GM23338 (cell line): ENCODE data around the gene SLBP. TPM values are rescaled to one million over a fixed set of nuclear protein-coding genes. Genes with fewer than 3 reads are reported as not detected.

Experiments used
- ATAC-seq: fragments of 200-7000 bp; cut with Tn5 transposase; 3 replicates; pipeline ENCODE4 v1.9.1; 2020
- DNase-seq: peaks from one replicate; pipeline ENCODE4 v3.0.0-alpha.2; 2015; ENCODE audit warnings: low spot score
- H2AFZ ChIP-seq: fragments of 200-600 bp; sonication (generic); 2 replicates; pipeline ENCODE4 v1.8.0; 2016; ENCODE audit warnings: antibody characterized with exemption, mild to moderate bottlenecking, moderate library complexity
- H3F3A ChIP-seq: fragments of 200-600 bp; sonication (generic); replicated peaks from 2 replicates; pipeline ENCODE4 v1.8.0; 2017; ENCODE audit warnings: antibody characterized with exemption, mixed run types, low read depth
- H3K27ac ChIP-seq: fragments of 200-600 bp; sonication (generic); 2 replicates; pipeline ENCODE4 v1.6.1; 2016; ENCODE audit warnings: low read depth
- H3K27me3 ChIP-seq: fragments of 200-600 bp; sonication (generic); 2 replicates; pipeline ENCODE4 v1.8.0; 2016; ENCODE audit warnings: mild to moderate bottlenecking, mixed run types, moderate library complexity; ENCODE audit not compliant: insufficient read depth
- H3K36me3 ChIP-seq: fragments of 200-600 bp; sonication (generic); 2 replicates; pipeline ENCODE4 v1.8.0; 2016; ENCODE audit warnings: mild to moderate bottlenecking; ENCODE audit not compliant: insufficient read depth
- H3K4me1 ChIP-seq: fragments of 200-600 bp; sonication (generic); 2 replicates; pipeline ENCODE4 v1.8.0; 2016; ENCODE audit warnings: mild to moderate bottlenecking, moderate library complexity; ENCODE audit not compliant: insufficient read depth
- H3K4me2 ChIP-seq: fragments of 200-600 bp; sonication (generic); 2 replicates; pipeline ENCODE4 v1.7.1; 2017; ENCODE audit warnings: mixed run types
- H3K4me3 ChIP-seq: fragments of 200-600 bp; sonication (generic); 2 replicates; pipeline ENCODE4 v1.6.1; 2016; ENCODE audit warnings: mixed run types
- H3K79me2 ChIP-seq: fragments of 200-600 bp; sonication (generic); replicated peaks from 2 replicates; pipeline ENCODE4 v1.8.0; 2017; ENCODE audit warnings: mild to moderate bottlenecking; ENCODE audit not compliant: insufficient read depth
- H3K9me2 ChIP-seq: fragments of 200-600 bp; sonication (generic); 2 replicates; pipeline ENCODE4 v1.8.0; 2017; ENCODE audit not compliant: insufficient read depth
- H4K20me1 ChIP-seq: fragments of 200-600 bp; sonication (generic); replicated peaks from 2 replicates; pipeline ENCODE4 v1.8.0; 2017; ENCODE audit warnings: mild to moderate bottlenecking; ENCODE audit not compliant: insufficient read depth
- H3K27ac Mint-ChIP-seq: 2 replicates; pipeline ENCODE4 v1.8.0; 2020; ENCODE audit warnings: inconsistent platforms, mild to moderate bottlenecking, moderate library complexity, mixed read lengths
- H3K27me3 Mint-ChIP-seq: 3 replicates; pipeline ENCODE4 v1.8.0; 2022; ENCODE audit warnings: low read depth, mild to moderate bottlenecking, moderate library complexity, mixed read lengths, inconsistent platforms; ENCODE audit not compliant: insufficient read depth, poor library complexity
- H3K36me3 Mint-ChIP-seq: 3 replicates; pipeline ENCODE4 v1.8.0; 2021; ENCODE audit warnings: low read depth, mild to moderate bottlenecking, inconsistent platforms, moderate library complexity, mixed read lengths
- H3K4me1 Mint-ChIP-seq: 3 replicates; pipeline ENCODE4 v1.8.0; 2020; ENCODE audit warnings: mild to moderate bottlenecking, inconsistent platforms, mixed read lengths
- H3K4me3 Mint-ChIP-seq: 3 replicates; pipeline ENCODE4 v1.8.0; 2021; ENCODE audit warnings: moderate library complexity, mild to moderate bottlenecking, inconsistent platforms, mixed read lengths
- H3K9me3 Mint-ChIP-seq: 3 replicates; pipeline ENCODE4 v1.8.0; 2020; ENCODE audit warnings: moderate library complexity, mild to moderate bottlenecking, inconsistent platforms, mixed read lengths
- ETS1 ChIP-seq: IDR thresholded peaks from 2 replicates; pipeline ENCODE4 v1.6.1; 2016; ENCODE audit warnings: antibody characterized with exemption
- EZH2 ChIP-seq: fragments of 200-600 bp; sonication (generic); IDR thresholded peaks from one replicate; pipeline ENCODE4 v1.8.0; 2017; ENCODE audit warnings: antibody characterized with exemption, mild to moderate bottlenecking, low read depth; ENCODE audit not compliant: unreplicated experiment
- EZH2phosphoT487 ChIP-seq: fragments of 200-600 bp; sonication (generic); IDR thresholded peaks from one replicate; pipeline ENCODE4 v1.8.1; 2018; ENCODE audit warnings: antibody characterized with exemption; ENCODE audit not compliant: unreplicated experiment
- JUNB ChIP-seq: IDR thresholded peaks from one replicate; pipeline ENCODE4 v1.6.1; 2016; ENCODE audit warnings: antibody characterized with exemption; ENCODE audit not compliant: unreplicated experiment
- NANOG ChIP-seq: IDR thresholded peaks from 2 replicates; pipeline ENCODE4 v1.6.1; 2016; ENCODE audit warnings: antibody characterized with exemption, borderline replicate concordance
- STAT1 ChIP-seq: IDR thresholded peaks from one replicate; pipeline ENCODE4 v1.6.1; 2016; ENCODE audit warnings: antibody characterized with exemption; ENCODE audit not compliant: unreplicated experiment
- ZNF114 ChIP-seq: fragments of 250-450 bp; sonication (Bioruptor Pico); IDR thresholded peaks from 2 replicates; pipeline ENCODE4 v1.5.0; 2020; ENCODE audit warnings: mild to moderate bottlenecking, moderate library complexity
- ZNF331 ChIP-seq: fragments of 250-450 bp; sonication (Bioruptor Pico); IDR thresholded peaks from 2 replicates; pipeline ENCODE4 v1.5.0; 2020; ENCODE audit warnings: low read depth, mild to moderate bottlenecking, moderate library complexity
- polyA plus RNA-seq: library from polyadenylated mRNA; unstranded; fragments of >200 nt; fragmentation: Nextera tagmentation; extraction: Ambion mirVana; gene quantifications from 2 replicates; pipeline ENCODE4 v1.2.1, GENCODE V29; 2016
- total RNA-seq: library from RNA; depleted of rRNA; stranded (reverse); fragments of >200 nt; shearing (Covaris generic); gene quantifications from 2 replicates; pipeline ENCODE4 v1.2.3, GENCODE V29; 2014
- TF ChIP-seq, protein P1 (sequence below), 2 experiments: fragments of 200-600 bp in 1 of 2; sonication (generic) in 1 of 2; conservative IDR thresholded peaks; 2 replicates each; pipeline versions ENCODE4 v1.5.1 to v1.6.1; 2016 to 2017; ENCODE audit warnings: antibody characterized with exemption in 2 of 2, low read depth in 2 of 2, mild to moderate bottlenecking in 2 of 2, moderate library complexity in 1 of 2
- TF ChIP-seq, protein P2 (sequence below): IDR thresholded peaks from one replicate; pipeline ENCODE4 v1.6.1; 2018; ENCODE audit warnings: antibody characterized with exemption; ENCODE audit not compliant: unreplicated experiment

SLBP gene
- total and polyA plus RNA-seq, 2 experiments from 2014 or later, result 54.4 to 58.6 TPM

DNA sequence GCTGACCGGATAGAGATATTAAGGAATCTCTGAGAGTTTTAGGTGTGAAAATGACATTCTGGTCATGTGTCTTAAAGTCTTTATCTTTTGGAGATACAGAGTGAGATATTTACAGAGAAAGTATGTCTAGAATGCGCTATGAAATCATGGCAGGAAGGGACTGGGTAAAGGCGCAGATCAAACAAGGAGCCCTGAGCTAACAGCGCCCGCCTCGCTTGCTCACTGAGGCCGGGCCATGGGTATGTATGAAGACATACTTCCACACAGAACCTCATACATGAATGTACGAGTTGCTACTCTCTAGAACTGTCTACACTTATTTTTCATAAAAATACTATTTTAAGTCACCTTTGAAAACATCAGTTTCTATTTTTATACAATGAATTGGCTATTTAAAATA lies 48.0 kb downstream of the SLBP start:
- Histone ChIP-seq H3K27me3 (no peaks in the 10 kb centered on the region), H3K9me2 (no peaks in the 10 kb centered on the region), H3K4me3 (no peak overlapping the region), H3K79me2 (no peaks in the 10 kb centered on the region), H3K4me1 (no peaks in the 10 kb centered on the region), H3K4me2 (no peak overlapping the region), H2AFZ (no peak overlapping the region), H4K20me1 (no peaks in the 10 kb centered on the region), H3F3A (no peaks in the 10 kb centered on the region), H3K36me3 (no peaks in the 10 kb centered on the region), H3K27ac (no peak overlapping the region)
- no peak for DNase-seq
- Mint-ChIP-seq H3K27me3 (peaks cover 3% of the 10 kb centered on the region), H3K4me3 (no peak overlapping the region), H3K9me3 (no peaks in the 10 kb centered on the region; the same call in 2 of the 3 replicates), H3K27ac (no peak overlapping the region), H3K36me3 (no peaks in the 10 kb centered on the region), H3K4me1 (peaks cover 11% of the 10 kb centered on the region)
- ATAC-seq, result no peak
- TF ChIP-seq NANOG (no peak), JUNB (no peak), ZNF114 (CRISPR knock-in tag) (no peak), EZH2phosphoT487 (no peak), STAT1 (no peak), EZH2 (no peak), ETS1 (no peak), ZNF331 (CRISPR knock-in tag) (no peak)
- TF ChIP-seq, protein P1, sequence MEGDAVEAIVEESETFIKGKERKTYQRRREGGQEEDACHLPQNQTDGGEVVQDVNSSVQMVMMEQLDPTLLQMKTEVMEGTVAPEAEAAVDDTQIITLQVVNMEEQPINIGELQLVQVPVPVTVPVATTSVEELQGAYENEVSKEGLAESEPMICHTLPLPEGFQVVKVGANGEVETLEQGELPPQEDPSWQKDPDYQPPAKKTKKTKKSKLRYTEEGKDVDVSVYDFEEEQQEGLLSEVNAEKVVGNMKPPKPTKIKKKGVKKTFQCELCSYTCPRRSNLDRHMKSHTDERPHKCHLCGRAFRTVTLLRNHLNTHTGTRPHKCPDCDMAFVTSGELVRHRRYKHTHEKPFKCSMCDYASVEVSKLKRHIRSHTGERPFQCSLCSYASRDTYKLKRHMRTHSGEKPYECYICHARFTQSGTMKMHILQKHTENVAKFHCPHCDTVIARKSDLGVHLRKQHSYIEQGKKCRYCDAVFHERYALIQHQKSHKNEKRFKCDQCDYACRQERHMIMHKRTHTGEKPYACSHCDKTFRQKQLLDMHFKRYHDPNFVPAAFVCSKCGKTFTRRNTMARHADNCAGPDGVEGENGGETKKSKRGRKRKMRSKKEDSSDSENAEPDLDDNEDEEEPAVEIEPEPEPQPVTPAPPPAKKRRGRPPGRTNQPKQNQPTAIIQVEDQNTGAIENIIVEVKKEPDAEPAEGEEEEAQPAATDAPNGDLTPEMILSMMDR (conservative IDR thresholded peaks at IDR 0.05; ENCODE audit: low read depth in 2 of 2), result no peak
- TF ChIP-seq, protein P2, sequence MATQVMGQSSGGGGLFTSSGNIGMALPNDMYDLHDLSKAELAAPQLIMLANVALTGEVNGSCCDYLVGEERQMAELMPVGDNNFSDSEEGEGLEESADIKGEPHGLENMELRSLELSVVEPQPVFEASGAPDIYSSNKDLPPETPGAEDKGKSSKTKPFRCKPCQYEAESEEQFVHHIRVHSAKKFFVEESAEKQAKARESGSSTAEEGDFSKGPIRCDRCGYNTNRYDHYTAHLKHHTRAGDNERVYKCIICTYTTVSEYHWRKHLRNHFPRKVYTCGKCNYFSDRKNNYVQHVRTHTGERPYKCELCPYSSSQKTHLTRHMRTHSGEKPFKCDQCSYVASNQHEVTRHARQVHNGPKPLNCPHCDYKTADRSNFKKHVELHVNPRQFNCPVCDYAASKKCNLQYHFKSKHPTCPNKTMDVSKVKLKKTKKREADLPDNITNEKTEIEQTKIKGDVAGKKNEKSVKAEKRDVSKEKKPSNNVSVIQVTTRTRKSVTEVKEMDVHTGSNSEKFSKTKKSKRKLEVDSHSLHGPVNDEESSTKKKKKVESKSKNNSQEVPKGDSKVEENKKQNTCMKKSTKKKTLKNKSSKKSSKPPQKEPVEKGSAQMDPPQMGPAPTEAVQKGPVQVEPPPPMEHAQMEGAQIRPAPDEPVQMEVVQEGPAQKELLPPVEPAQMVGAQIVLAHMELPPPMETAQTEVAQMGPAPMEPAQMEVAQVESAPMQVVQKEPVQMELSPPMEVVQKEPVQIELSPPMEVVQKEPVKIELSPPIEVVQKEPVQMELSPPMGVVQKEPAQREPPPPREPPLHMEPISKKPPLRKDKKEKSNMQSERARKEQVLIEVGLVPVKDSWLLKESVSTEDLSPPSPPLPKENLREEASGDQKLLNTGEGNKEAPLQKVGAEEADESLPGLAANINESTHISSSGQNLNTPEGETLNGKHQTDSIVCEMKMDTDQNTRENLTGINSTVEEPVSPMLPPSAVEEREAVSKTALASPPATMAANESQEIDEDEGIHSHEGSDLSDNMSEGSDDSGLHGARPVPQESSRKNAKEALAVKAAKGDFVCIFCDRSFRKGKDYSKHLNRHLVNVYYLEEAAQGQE, result no peak

GRCh38 chr4:1663549-1663948 lies 48.6 kb downstream of the SLBP start:
- ATAC-seq (no peak), DNase-seq (no peak)
- Mint-ChIP-seq H3K27ac (no peak overlapping the region), H3K4me3 (no peak overlapping the region), H3K36me3 (no peaks in the 10 kb centered on the region), H3K9me3 (no peaks in the 10 kb centered on the region; the same call in 2 of the 3 replicates), H3K4me1 (peaks cover 7% of the 10 kb centered on the region), H3K27me3 (no peaks in the 10 kb centered on the region)
- Histone ChIP-seq H3F3A (no peaks in the 10 kb centered on the region), H2AFZ (no peak overlapping the region), H3K4me3 (no peak overlapping the region), H3K4me1 (no peaks in the 10 kb centered on the region), H3K36me3 (no peaks in the 10 kb centered on the region), H3K79me2 (no peaks in the 10 kb centered on the region), H3K27me3 (no peaks in the 10 kb centered on the region), H4K20me1 (no peaks in the 10 kb centered on the region), H3K4me2 (no peak overlapping the region), H3K9me2 (no peaks in the 10 kb centered on the region), H3K27ac (no peak overlapping the region)
- TF ChIP-seq ETS1 (no peak), NANOG (no peak)
